Heart right ventricle (tissue), 16 donors: Measurements from ENCODE around the gene TTLL7. TPM values are rescaled to one million over a fixed set of nuclear protein-coding genes. Genes with fewer than 3 reads are reported as not detected.

Experiments used
- ATAC-seq, 8 donors: fragments of 200-7000 bp; cut with Tn5 transposase; one replicate each; pipeline ENCODE4 v1.9.1; 2020; ENCODE audit warnings: mild to moderate bottlenecking in 8 of 8, moderate library complexity in 8 of 8, moderate number of reproducible peaks in 1 of 8
- DNase-seq, 2 donors: peaks; one replicate each; pipeline ENCODE4 v3.0.0-alpha.2; 2020
- H3K27ac ChIP-seq, 10 donors: fragments of 200-600 bp; sonication (generic) in 2 of 10; one replicate each; pipeline versions ENCODE4 v1.5.0 to v1.8.0; 2020 to 2022; ENCODE audit warnings: mild to moderate bottlenecking in 3 of 10
- H3K27me3 ChIP-seq, 7 donors: fragments of 200-600 bp; one replicate each; pipeline ENCODE4 v1.8.0; 2021 to 2022; ENCODE audit warnings: mild to moderate bottlenecking in 2 of 7
- H3K36me3 ChIP-seq, 9 donors: fragments of 200-600 bp; sonication (generic) in 1 of 9; one replicate each; pipeline versions ENCODE4 v1.5.0 to v1.8.0; 2020 to 2022; ENCODE audit warnings: mild to moderate bottlenecking in 2 of 9
- H3K4me1 ChIP-seq, 9 donors: fragments of 200-600 bp; sonication (generic) in 1 of 9; one replicate each; pipeline versions ENCODE4 v1.5.0 to v1.8.0; 2020 to 2022; ENCODE audit warnings: mild to moderate bottlenecking in 4 of 9
- H3K4me3 ChIP-seq, 10 donors: fragments of 200-600 bp; sonication (generic) in 2 of 10; one replicate each; pipeline versions ENCODE4 v1.5.0 to v1.8.0; 2020 to 2022; ENCODE audit warnings: mild to moderate bottlenecking in 7 of 10, moderate library complexity in 2 of 10
- H3K9me3 ChIP-seq, 11 donors: fragments of 200-600 bp in 10 of 11; sonication (generic) in 2 of 11; one replicate each; pipeline versions ENCODE4 v1.5.0 to v1.8.0; 2013 to 2022; ENCODE audit warnings: mild to moderate bottlenecking in 2 of 11, control low read depth in 1 of 11, moderate library complexity in 1 of 11
- CTCF ChIP-seq, 9 donors: fragments of 200-600 bp; sonication (generic) in 2 of 9; IDR thresholded peaks; one replicate each; pipeline versions ENCODE4 v1.5.0 to v1.8.0; 2021 to 2022; ENCODE audit warnings: antibody characterized with exemption in 9 of 9, mild to moderate bottlenecking in 5 of 9, moderate library complexity in 1 of 9
- WGBS, 2 donors: extraction: QIAGEN DNeasy Blood & Tissue Kit; methylation state at CpG; one replicate each; pipeline ENCODE4 v1.1.7; 2013; ENCODE audit warnings: inconsistent platforms in 1 of 2; 5-methylcytosine and 5-hydroxymethylcytosine counted together
- intact Hi-C, 10 donors: fragments of 100-400 bp; cut with DNase I; formaldehyde crosslinking; loops; one replicate each; pipeline versions ENCODE4 v1.11.1 to v1.14.2; 2022
- polyA plus RNA-seq, 2 donors: library from polyadenylated mRNA; stranded (reverse); fragments of 200-250 nt; gene quantifications; one replicate each; pipeline ENCODE4 v1.2.3, GENCODE V29; 2013
- total RNA-seq, 10 donors: library from RNA; stranded (reverse); fragmentation: NEBNext Ultra II Directional in 3 of 10; extraction: Animal tissue kit (Norgen Biotek cat#: 25700) in 3 of 10; gene quantifications; one replicate each; pipeline versions ENCODE4 v1.2.1 to v1.2.4, GENCODE V29; 2021 to 2023
- donor health status: Arrhythmogenic right ventricular cardiomyopathy.
- donor health status: ischemic (EF 13 %, LVEDD 7.1; RV severe dilation, severe dysfunction).
- donor health status: healthy with polysubstance abuse.
- donor health status: DM: no; HTN: yes; CAD: no.
- donor health status: DM: no; HTN: no; CAD: no.
- donor health status: ischemic (EF 25% LVEDD 6.9; RV normal size, moderate dysfunction).
- donor health status: ischemic (EF 25% LVEDD 5.7; RV mildly dilated, moderate dysfunction).
- donor health status: healthy.
- donor health status: DM: yes; HTN: yes; CAD: no.
- donor health status: Ischemic cardiomyopathy.
- donor health status: ischemic (EF 35%, LVEDD 5.7; RV mildly dilated, moderate dysfunction).
- donor health status: nonischemic (EF 11% LVEDD 7.7; RV severe dilation, severe dysfunction).
- donor health status: DM: yes; HTN: yes; CAD: no.
- donor health status: PGD.
- donor health status: ischemic (EF 29% LVEDD 5.4; RV normal size, mild dysfunction).
- donor health status: nonischemic (EF 23%, LVEDD 6.1; RV moderate dilation, normal function).

TTLL7 gene
- total and polyA plus RNA-seq, 12 donors = 1.0 to 12.1 (median 3.7) TPM

GRCh38 chr1:83934550-83934949 is 64.4 kb downstream of the TTLL7 start:
- Histone ChIP-seq H3K27me3 (no peaks in the 10 kb centered on the region), H3K4me3 (no peak overlapping the region), H3K27ac (no peak overlapping the region), H3K4me1 (no peaks in the 10 kb centered on the region), H3K36me3 (peaks cover 0 to 7% (median 0%) of the 10 kb centered on the region in 9 donors), H3K9me3 (no peaks in the 10 kb centered on the region)
- ATAC-seq = no peak
- DNase-seq = no peak
- no peak for TF ChIP-seq CTCF (IDR thresholded peaks at IDR 0.05)
- intact Hi-C loops = loop anchor here (5.0 to 10.0 kb wide), 10 partner anchors 188 to 1000 kb away; no protein-coding TSS in a partner anchor

GRCh38 chr1:83932693-83933092 is 66.2 kb downstream of the TTLL7 start:
- intact Hi-C loops = loop anchor here (1.0 to 10.0 kb wide), 13 partner anchors 190 to 1002 kb away; no protein-coding TSS in a partner anchor
- H3K36me3 ChIP-seq = peaks cover 0 to 5% (median 0%) of the 10 kb centered on the region in 9 donors
- H3K27me3 ChIP-seq = no peaks in the 10 kb centered on the region
- ATAC-seq (no peak), DNase-seq (no peak)
- H3K9me3 ChIP-seq = no peaks in the 10 kb centered on the region
- no peak overlapping the region for H3K4me3 ChIP-seq
- 85 to 89% methylated on average over 4 of the region's 4 CpGs for WGBS, 2 donors
- no peak overlapping the region for H3K27ac ChIP-seq
- TF ChIP-seq CTCF (IDR thresholded peaks at IDR 0.05) = no peak
- H3K4me1 ChIP-seq = no peaks in the 10 kb centered on the region

- no peaks in the 10 kb centered on the region for H3K27me3 ChIP-seq
- no peaks in the 10 kb centered on the region for H3K4me1 ChIP-seq
- H3K4me3 ChIP-seq = no peak overlapping the region
- no peak overlapping the region for H3K27ac ChIP-seq
- no peaks in the 10 kb centered on the region for H3K9me3 ChIP-seq
- no peak for ATAC-seq
- DNase-seq = no peak
- 71 to 72% methylated on average over 4 of the region's 4 CpGs for WGBS, 2 donors
- H3K36me3 ChIP-seq = peaks cover 0 to under 1% (median 0%) of the 10 kb centered on the region in 9 donors
- TF ChIP-seq CTCF (IDR thresholded peaks at IDR 0.05) = no peak
- intact Hi-C loops = loop anchor here (1.0 to 10.0 kb wide), 13 partner anchors 190 to 1003 kb away; no protein-coding TSS in a partner anchor
These were observed 66.7 kb downstream of the TTLL7 start for GRCh38 chr1:83932281-83932680.

GRCh38 chr1:83931658-83932253 is 67.2 kb downstream of the TTLL7 start:
- H3K27ac ChIP-seq = no peak overlapping the region
- DNase-seq = peak in 1 of 2 donors; percentile 23
- peak in 7 of 8 donors; percentile 51 to 84 (median 71) for ATAC-seq
- 3% methylated on average over 2 of the region's 2 CpGs for WGBS, 2 donors
- H3K4me1 ChIP-seq = no peaks in the 10 kb centered on the region
- intact Hi-C loops = loop anchor here (1.0 to 10.0 kb wide), 15 partner anchors 191 to 1003 kb away; no protein-coding TSS in a partner anchor
- H3K9me3 ChIP-seq = no peaks in the 10 kb centered on the region
- H3K36me3 ChIP-seq = no peaks in the 10 kb centered on the region
- H3K27me3 ChIP-seq = no peaks in the 10 kb centered on the region
- peak in 8 of 9 donors; percentile 59 to 82 (median 73) for TF ChIP-seq CTCF (IDR thresholded peaks at IDR 0.05)
- H3K4me3 ChIP-seq = no peak overlapping the region
